Thymus (tissue), 11 donors: ENCODE measurements around the gene KIF5B. TPM values are rescaled to one million over a fixed set of nuclear protein-coding genes. Genes with fewer than 3 reads are reported as not detected.

ENCODE experiments used
- DNase-seq, 9 donors: peaks; one replicate each; pipeline ENCODE4 v3.0.0-alpha.2; 2013; ENCODE audit warnings: low spot score in 9 of 9, low read depth in 6 of 9, missing footprints in 1 of 9
- H3K27ac ChIP-seq, 2 donors: one replicate each; pipeline ENCODE4 v1.5.1; 2013; ENCODE audit warnings: control low read depth in 1 of 2, low read depth in 1 of 2, low read length in 1 of 2, mild to moderate bottlenecking in 1 of 2, moderate library complexity in 1 of 2
- H3K27me3 ChIP-seq, 2 donors: one replicate each; pipeline ENCODE4 v1.5.1; 2013; ENCODE audit warnings: low read length in 1 of 2; ENCODE audit not compliant: control insufficient read depth in 2 of 2, insufficient read depth in 1 of 2
- H3K36me3 ChIP-seq, 2 donors: one replicate each; pipeline ENCODE4 v1.5.1; 2013; ENCODE audit warnings: low read length in 1 of 2, mild to moderate bottlenecking in 1 of 2, moderate library complexity in 1 of 2; ENCODE audit not compliant: control insufficient read depth in 2 of 2, insufficient read depth in 2 of 2
- H3K4me1 ChIP-seq, 2 donors: one replicate each; pipeline ENCODE4 v1.5.1; 2013; ENCODE audit warnings: low read length in 2 of 2; ENCODE audit not compliant: control insufficient read depth in 2 of 2, insufficient read depth in 2 of 2
- H3K4me3 ChIP-seq, 2 donors: one replicate each; pipeline ENCODE4 v1.5.1; 2013; ENCODE audit warnings: low read length in 2 of 2, control low read depth in 1 of 2, mild to moderate bottlenecking in 1 of 2
- H3K9me3 ChIP-seq, 2 donors: one replicate each; pipeline ENCODE4 v1.5.1; 2013; ENCODE audit warnings: low read length in 1 of 2, mild to moderate bottlenecking in 1 of 2; ENCODE audit not compliant: control insufficient read depth in 2 of 2, insufficient read depth in 1 of 2
- WGBS: extraction: QIAGEN DNeasy Blood & Tissue Kit; methylation state at CpG from one replicate; pipeline ENCODE4 v1.1.7; 2013; 5-methylcytosine and 5-hydroxymethylcytosine counted together
- polyA plus RNA-seq: library from polyadenylated mRNA; stranded (reverse); fragments of 200-250 nt; gene quantifications from one replicate; pipeline ENCODE4 v1.2.3, GENCODE V29; 2013
- total RNA-seq: library from RNA; stranded (reverse); fragments of 120-200 nt; gene quantifications from one replicate; pipeline ENCODE4 v1.2.4, GENCODE V29; 2013
- donor health status: healthy.

Gene KIF5B
- total and polyA plus RNA-seq, 2 donors, result 47.3 to 70.4 TPM

DNA sequence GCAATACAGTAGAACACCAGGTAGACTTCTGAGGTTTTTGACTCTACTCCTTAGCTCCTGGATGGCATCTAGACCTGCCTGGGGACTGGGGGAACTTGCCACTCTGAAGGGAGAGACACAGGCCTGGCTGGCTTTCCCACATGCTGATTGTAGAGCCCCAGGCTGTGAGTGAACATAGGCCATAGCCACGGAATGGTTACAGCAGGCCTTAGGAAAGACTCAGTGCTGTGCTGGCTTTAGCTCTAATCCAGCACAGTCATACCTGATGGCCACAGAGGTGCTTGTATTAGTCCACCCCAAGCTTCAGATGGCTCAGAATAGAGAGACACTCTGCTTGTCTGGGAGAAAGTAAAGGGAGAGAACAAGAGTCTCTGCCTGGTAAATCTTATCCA, 92.6 kb downstream of the KIF5B start:
- no peaks in the 10 kb centered on the region for H3K27me3 ChIP-seq
- H3K9me3 ChIP-seq, result no peaks in the 10 kb centered on the region
- H3K4me1 ChIP-seq, result peaks cover 14 to 19% of the 10 kb centered on the region in 2 donors
- 100% methylated on average over 1 of the region's 1 CpG for WGBS
- H3K27ac ChIP-seq, result no peak overlapping the region
- no peak overlapping the region for H3K4me3 ChIP-seq
- no peaks in the 10 kb centered on the region for H3K36me3 ChIP-seq
- DNase-seq, result no peak

GRCh38 chr10:31962826-31963588, 93.2 kb downstream of the KIF5B start:
- Histone ChIP-seq H3K27me3 (no peaks in the 10 kb centered on the region), H3K36me3 (no peaks in the 10 kb centered on the region), H3K9me3 (no peaks in the 10 kb centered on the region), H3K4me1 (peaks cover 14 to 19% of the 10 kb centered on the region in 2 donors), H3K4me3 (no peak overlapping the region), H3K27ac (no peak overlapping the region)
- no peak for DNase-seq
- 97% methylated on average over 4 of the region's 4 CpGs for WGBS

GRCh38 chr10:31961277-31962074, 94.7 kb downstream of the KIF5B start:
- WGBS, result 47% methylated on average over 8 of the region's 8 CpGs
- peaks cover 14 to 19% of the 10 kb centered on the region in 2 donors for H3K4me1 ChIP-seq

DNA sequence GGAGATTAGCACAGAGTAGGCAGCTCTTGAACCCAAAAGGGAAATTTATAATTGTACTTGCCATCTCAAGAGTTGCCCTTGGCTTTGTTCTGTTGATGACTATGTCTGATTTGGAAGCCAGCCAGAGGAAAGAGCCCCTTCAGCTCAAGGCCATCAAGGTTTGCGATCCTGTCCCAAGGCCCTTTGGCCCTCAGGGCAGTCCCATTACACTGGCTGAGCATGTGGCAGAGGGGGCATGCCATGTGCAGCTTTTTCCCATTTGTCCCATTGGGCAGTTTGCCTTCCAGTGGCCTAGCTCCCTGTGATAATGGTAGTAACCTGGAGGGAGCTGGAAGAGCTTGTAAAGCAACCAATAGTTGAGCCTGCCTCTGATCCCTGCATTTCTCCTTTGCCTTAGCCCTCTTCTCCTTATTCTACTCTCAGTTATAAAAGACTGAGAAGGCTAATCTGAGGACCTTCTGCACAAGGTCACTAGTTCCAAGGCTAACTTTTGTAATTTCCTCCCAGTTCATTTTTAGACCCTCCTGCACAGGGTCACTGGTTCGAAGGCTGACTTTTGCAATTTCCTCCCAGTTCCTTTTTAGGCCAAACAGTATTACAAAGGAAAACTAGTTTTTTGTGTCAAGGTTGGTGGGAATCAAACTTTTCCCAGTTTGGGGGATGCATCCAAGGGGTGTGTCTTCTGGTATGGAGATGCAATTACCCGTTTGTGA, 96.6 kb downstream of the KIF5B start:
- Histone ChIP-seq H3K4me3 (no peak overlapping the region), H3K27ac (no peak overlapping the region), H3K9me3 (peaks cover 0 to 9% of the 10 kb centered on the region in 2 donors), H3K4me1 (peaks cover 14 to 19% of the 10 kb centered on the region in 2 donors), H3K27me3 (no peaks in the 10 kb centered on the region), H3K36me3 (no peaks in the 10 kb centered on the region)
- 63% methylated on average over 3 of the region's 3 CpGs for WGBS
- DNase-seq, result no peak

More at GRCh38 chr10:31961277-31962074, 94.7 kb downstream of the KIF5B start:
- DNase-seq, result peak in 4 of 9 donors; percentile 8 to 55 (median 24)
- Histone ChIP-seq H3K9me3 (no peaks in the 10 kb centered on the region), H3K27me3 (no peaks in the 10 kb centered on the region), H3K36me3 (no peaks in the 10 kb centered on the region), H3K27ac (no peak overlapping the region), H3K4me3 (no peak overlapping the region)

Other genes with a start within 250 kb of the KIF5B start
- 20.7 TPM for gene ARHGAP12, start 127.6 kb downstream of the KIF5B start, total RNA-seq
- gene ARHGAP12, start 127.6 kb downstream of the KIF5B start, polyA plus RNA-seq, result 43.5 TPM